ENCODE data around the gene C3orf22. TPM values are rescaled to one million over a fixed set of nuclear protein-coding genes. Genes with fewer than 3 reads are reported as not detected.

C3orf22 gene
- polyA plus RNA-seq, 4 donors = 0.14 TPM; not detected in 2

DNA sequence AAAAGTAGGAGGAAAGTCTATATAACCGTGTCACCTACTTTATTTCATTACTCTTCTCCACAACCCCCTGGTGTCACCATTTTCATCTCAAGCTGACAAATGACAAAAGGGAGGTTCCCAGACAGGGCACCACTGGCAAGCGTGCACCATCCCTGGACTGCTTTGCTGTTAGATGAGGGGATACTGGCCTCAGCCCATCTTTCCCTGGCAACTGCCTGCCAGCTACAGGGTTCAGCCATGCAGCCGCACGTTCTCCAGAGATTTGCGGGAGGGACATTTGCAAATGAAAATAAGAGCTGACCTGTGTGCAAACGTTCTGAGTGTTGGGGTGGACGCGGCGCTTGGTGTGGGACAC lies 41.8 kb downstream of the C3orf22 start:
- DNase-seq (ENCODE audit: low read depth in 4 of 4, low spot score in 2 of 4) = no peak

DNA sequence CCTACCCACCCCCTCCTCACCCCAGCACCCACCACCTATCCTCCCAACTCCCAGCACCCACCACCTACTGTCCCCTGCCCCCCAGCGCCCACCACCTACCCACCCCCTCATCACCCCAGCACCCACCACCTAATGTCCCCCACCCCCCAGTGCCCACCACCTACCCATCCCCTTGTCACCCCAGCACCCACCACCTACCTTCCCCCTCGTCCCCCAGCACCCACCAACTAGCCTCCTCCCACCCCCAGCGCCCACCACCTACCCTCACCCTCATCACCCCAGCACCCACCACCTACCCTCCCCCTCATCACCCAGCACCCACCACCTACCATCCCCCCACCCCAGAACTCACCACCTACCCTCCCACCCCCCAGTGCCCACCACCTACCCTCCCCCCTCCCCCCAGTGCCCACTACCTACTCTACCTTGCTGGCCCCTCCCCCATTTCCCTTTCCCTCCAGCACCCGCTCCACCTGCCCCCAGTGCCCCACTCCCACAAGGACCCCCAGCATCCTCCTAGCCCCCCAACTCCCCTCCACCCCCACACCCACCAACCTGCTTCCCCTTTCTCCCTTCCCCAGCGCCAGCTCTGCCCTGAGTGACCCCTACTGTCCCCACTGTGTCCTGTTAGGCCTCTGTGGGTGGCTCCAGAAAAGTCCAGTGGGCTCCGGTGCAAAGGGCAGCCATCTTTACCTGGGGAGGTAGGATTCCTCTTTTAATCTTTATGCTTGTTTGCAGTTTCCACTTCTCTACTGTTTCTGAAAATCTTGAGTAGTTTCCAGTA lies 42.4 kb downstream of the C3orf22 start:
- DNase-seq (ENCODE audit: low read depth in 4 of 4, low spot score in 2 of 4) = no peak

GRCh38 chr3:126515066-126515706 lies 43.5 kb downstream of the C3orf22 start:
- DNase-seq (ENCODE audit: low read depth in 4 of 4, low spot score in 2 of 4) = no peak

GRCh38 chr3:126514161-126514560 lies 44.6 kb downstream of the C3orf22 start:
- no peak for DNase-seq (ENCODE audit: low read depth in 4 of 4, low spot score in 2 of 4)

DNA sequence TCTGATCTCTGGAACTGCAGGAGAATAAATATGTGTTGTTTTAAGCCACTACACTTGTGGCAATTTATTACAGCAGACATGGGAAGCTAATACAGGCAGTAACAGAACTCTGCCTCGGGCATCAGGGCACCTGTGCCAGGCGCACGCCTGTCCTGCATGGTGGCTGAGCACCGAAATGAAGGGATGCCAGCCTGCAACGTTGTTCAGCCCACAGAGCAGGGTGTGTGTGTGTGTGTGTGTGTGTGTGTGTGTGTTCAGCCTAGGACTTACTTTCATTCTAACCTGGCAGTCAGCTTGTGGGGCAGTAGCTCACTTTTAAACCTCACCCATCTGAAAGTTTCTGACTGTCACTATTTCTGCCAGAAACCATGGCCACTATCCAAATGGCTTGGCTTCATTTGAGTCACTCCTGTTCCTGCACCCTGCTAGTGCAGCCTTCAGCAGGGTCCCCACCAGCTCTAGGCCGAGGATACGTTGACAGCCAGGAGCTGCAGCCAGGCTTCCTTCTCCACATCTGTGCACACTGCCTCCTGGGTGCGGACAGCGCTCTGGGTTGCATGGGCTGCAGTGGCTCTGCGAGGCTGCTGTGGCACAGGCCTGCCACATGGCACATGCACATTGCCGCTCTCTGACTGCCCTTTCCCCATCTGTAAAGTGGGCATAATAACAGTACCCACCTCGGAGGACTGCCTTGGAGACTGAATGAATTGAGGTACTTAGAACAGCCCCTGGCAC lies 45.6 kb downstream of the C3orf22 start:
- no peak for DNase-seq (ENCODE audit: low read depth in 4 of 4, low spot score in 2 of 4)

DNA sequence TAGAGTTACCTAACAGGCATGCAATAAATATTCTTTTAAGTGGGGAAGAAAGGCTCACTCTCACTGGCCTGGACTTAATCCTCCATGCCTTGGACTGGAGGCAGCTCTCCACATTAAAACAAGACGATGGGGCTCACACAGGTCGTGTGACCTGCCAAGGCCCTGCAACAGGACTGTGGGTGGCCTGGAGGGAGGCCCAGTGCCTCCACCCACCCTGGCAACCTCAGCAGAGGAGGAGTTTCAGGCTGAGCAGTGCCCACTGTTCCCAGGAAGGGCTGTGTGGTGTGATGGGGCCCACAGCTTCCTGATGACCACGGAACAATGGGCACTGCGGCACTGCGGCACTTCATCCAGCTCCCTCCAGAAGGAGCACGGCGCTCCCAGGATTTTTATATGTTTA lies 46.7 kb downstream of the C3orf22 start:
- DNase-seq (ENCODE audit: low read depth in 4 of 4, low spot score in 2 of 4) = no peak

- DNase-seq (ENCODE audit: low read depth in 4 of 4, low spot score in 2 of 4) = no peak
Measured at GRCh38 chr3:126511291-126511690, 47.4 kb downstream of the C3orf22 start.

DNA sequence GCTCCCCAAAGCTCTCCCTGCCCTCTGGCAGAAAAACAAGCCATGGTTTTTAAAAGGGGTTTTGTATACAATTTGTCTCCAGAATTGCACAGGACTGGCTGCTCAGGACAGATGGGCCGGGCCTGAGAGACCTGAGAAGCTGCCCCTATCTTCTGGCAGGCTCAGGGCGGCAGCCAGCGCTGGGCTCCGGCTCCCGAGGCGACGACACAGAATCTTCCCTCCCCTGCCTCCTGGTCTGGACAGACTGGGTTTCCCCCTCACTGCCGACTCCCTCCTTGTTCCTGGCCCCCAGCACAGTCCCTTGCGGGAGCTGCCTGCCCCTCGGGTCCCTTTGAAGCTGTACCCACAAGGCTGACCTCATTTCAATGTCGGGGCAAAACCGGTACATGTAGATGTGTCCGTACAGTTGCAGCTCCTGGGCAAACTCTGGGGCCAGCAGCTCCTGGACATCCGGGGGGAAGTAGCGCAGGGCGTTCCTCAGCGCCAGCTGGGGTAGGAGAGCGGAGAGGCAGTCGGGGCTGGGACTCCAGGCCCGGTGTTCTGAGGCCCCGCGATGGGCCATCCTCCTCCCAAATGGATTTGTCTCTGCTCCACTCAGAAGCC lies 48.3 kb downstream of the C3orf22 start:
- no peak for DNase-seq (ENCODE audit: low read depth in 4 of 4, low spot score in 2 of 4)

GRCh38 chr3:126509597-126510307 lies 49.0 kb downstream of the C3orf22 start:
- no peak for DNase-seq (ENCODE audit: low read depth in 4 of 4, low spot score in 2 of 4)

GRCh38 chr3:126508564-126508964 lies 50.2 kb downstream of the C3orf22 start:
- no peak for DNase-seq (ENCODE audit: low read depth in 4 of 4, low spot score in 2 of 4)

DNA sequence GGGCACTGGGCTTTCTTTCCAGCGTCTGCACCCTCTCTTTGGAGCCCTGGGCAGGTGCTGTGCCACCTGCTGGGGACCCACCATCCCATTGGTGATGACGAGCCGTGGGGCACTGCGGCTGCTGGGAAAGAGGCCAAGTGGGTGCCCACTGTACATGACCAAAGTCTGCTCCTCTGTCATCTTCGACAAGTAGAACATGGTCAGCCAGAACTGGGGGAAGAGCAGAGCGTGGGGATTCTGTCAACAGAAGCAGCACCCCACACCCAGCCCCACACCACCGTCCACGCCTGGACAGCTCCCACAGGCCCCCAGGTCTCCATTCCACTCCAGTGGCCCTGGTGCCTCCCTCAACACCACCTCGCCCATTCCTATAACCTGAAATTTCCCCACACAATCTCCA lies 50.8 kb downstream of the C3orf22 start:
- no peak for DNase-seq (ENCODE audit: low read depth in 4 of 4, low spot score in 2 of 4)

- DNase-seq (ENCODE audit: low read depth in 4 of 4, low spot score in 2 of 4) = no peak
Measured at GRCh38 chr3:126503701-126504100, 55.0 kb downstream of the C3orf22 start.

GRCh38 chr3:126502656-126503055 lies 56.1 kb downstream of the C3orf22 start:
- no peak for DNase-seq (ENCODE audit: low read depth in 4 of 4, low spot score in 2 of 4)

GRCh38 chr3:126501736-126502135 lies 57.0 kb downstream of the C3orf22 start:
- DNase-seq (ENCODE audit: low read depth in 4 of 4, low spot score in 2 of 4) = no peak

DNA sequence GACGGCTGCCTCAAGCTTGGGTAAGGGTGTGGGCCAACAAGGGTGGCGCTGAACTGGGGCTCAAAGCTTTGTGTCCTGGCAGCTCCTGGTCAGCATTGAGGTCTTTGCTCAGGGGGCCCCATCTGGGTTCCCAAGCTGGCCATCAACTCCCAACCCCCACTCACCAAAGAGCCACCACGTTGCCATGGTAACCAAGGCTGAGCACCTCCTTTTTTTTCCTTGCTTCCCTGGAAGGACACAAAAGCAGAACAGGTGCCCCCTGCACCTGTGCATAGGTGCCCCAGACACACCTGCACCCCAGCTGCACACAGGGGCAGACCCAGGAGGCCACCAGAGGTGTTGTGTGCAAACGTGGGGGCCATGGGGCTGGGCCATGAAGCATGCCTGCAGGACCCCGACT lies 57.7 kb downstream of the C3orf22 start:
- no peak for DNase-seq (ENCODE audit: low read depth in 4 of 4, low spot score in 2 of 4)

DNA sequence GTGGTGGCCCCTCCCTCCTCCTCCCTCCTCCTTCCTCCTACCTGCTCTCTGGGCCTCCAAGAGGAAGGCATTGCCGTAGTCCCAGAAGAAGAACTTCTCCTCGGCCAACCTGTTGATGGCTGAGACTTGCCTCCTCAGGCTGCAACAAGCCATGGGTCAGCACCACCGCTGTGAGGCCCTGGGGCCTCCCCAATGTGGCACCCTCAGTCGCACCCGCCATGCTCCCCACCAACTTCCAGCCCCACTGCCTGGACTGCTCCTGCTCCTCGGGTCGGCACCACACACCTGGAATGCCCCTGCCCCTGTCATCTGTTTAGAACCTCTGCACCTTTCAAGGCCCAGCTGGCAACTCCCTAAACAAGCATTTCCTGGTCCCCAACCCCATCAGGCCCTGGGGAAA lies 58.7 kb downstream of the C3orf22 start:
- no peak for DNase-seq (ENCODE audit: low read depth in 4 of 4, low spot score in 2 of 4)

Other genes with a start within 250 kb of the C3orf22 start
- gene KLF15, start 201.5 kb downstream of the C3orf22 start, polyA plus RNA-seq (ENCODE audit: insufficient read length in 4 of 4) = 10 to 100 TPM in 3 of 4 donors, 1 to 10 TPM in 1; 8.8 to 16.8 (median 14.1) TPM
- 1 to 10 TPM in 2 of 4 donors, under 1 TPM in 2; 0.40 to 3.0 (median 1.7) TPM for gene CFAP100, start 164.0 kb downstream of the C3orf22 start, polyA plus RNA-seq (ENCODE audit: insufficient read length in 4 of 4)
- 10 to 100 TPM; 29.3 to 47.3 (median 35.9) TPM for gene ZXDC, start 83.0 kb downstream of the C3orf22 start, polyA plus RNA-seq (ENCODE audit: insufficient read length in 4 of 4)
- gene UROC1, start 41.2 kb downstream of the C3orf22 start, polyA plus RNA-seq (ENCODE audit: insufficient read length in 4 of 4) = under 1 TPM; 0.13 to 0.27 (median 0.15) TPM
- gene CHST13, start 34.8 kb downstream of the C3orf22 start, polyA plus RNA-seq (ENCODE audit: insufficient read length in 4 of 4) = 1 to 10 TPM; 4.0 to 6.5 (median 5.2) TPM
- gene TXNRD3, start 96.2 kb upstream of the C3orf22 start, polyA plus RNA-seq (ENCODE audit: insufficient read length in 4 of 4) = 10 to 100 TPM; 17.7 to 20.9 (median 18.1) TPM
- gene CHCHD6, start 145.3 kb upstream of the C3orf22 start, polyA plus RNA-seq (ENCODE audit: insufficient read length in 4 of 4) = 10 to 100 TPM; 16.9 to 24.7 (median 22.0) TPM

Data from left renal cortex interstitium (tissue), 4 donors.